Epithelial cell of esophagus (primary cell): ENCODE measurements around the gene LILRB4.
"Not testable (repeated sequence)": the region's sequence is repeated elsewhere in the genome, so short reads cannot be mapped to it uniquely, and the experiment has no call there.

ENCODE experiments used
- DNase-seq: peaks from one replicate; pipeline ENCODE4 v3.0.0; 2010; ENCODE audit warnings: low read depth
- H3K4me3 ChIP-seq: 2 replicates; pipeline ENCODE4 v1.5.1; 2011; ENCODE audit warnings: mild to moderate bottlenecking, low read length, control low read depth
- CTCF ChIP-seq: IDR thresholded peaks from 2 replicates; pipeline ENCODE4 v1.5.1; 2011; ENCODE audit warnings: low read depth, mild to moderate bottlenecking, low read length, control low read depth, inconsistent platforms; ENCODE audit not compliant: insufficient read depth; ENCODE audit errors: missing control alignments

The LILRB4 gene

GRCh38 chr19:54684527-54684926 lies 21.7 kb downstream of the LILRB4 start:
- H3K4me3 ChIP-seq = no peak overlapping the region
- no peak for TF ChIP-seq CTCF
- DNase-seq = peak; percentile 24

GRCh38 chr19:54691582-54692297 lies 29.0 kb downstream of the LILRB4 start:
- no peak overlapping the region for H3K4me3 ChIP-seq
- TF ChIP-seq CTCF = no peak
- no peak for DNase-seq

GRCh38 chr19:54692298-54692615 lies 29.5 kb downstream of the LILRB4 start:
- DNase-seq = no peak
- no peak for TF ChIP-seq CTCF
- no peak overlapping the region for H3K4me3 ChIP-seq

GRCh38 chr19:54694648-54695047 lies 31.9 kb downstream of the LILRB4 start:
- no peak overlapping the region for H3K4me3 ChIP-seq
- no peak for TF ChIP-seq CTCF
- DNase-seq = no peak

- DNase-seq = no peak
- no peak overlapping the region for H3K4me3 ChIP-seq
- TF ChIP-seq CTCF = no peak
Measured at GRCh38 chr19:54696117-54696548, 33.3 kb downstream of the LILRB4 start.

- TF ChIP-seq CTCF = no peak
- DNase-seq = no peak
Measured at GRCh38 chr19:54696766-54697165, 34.0 kb downstream of the LILRB4 start.

GRCh38 chr19:54697716-54698115 lies 34.9 kb downstream of the LILRB4 start:
- not testable (repeated sequence) for DNase-seq, H3K4me3 ChIP-seq

More at GRCh38 chr19:54696766-54697165, 34.0 kb downstream of the LILRB4 start:
- no peak overlapping the region for H3K4me3 ChIP-seq
